ENCODE measurements around the gene FOXP1. TPM values are rescaled to one million over a fixed set of nuclear protein-coding genes. Genes with fewer than 3 reads are reported as not detected.
A peak's percentile ranks its signal among the peaks of the same experiment; 100 is the strongest.

FOXP1 gene
- total RNA-seq, 1 donor = 195 TPM

DNA sequence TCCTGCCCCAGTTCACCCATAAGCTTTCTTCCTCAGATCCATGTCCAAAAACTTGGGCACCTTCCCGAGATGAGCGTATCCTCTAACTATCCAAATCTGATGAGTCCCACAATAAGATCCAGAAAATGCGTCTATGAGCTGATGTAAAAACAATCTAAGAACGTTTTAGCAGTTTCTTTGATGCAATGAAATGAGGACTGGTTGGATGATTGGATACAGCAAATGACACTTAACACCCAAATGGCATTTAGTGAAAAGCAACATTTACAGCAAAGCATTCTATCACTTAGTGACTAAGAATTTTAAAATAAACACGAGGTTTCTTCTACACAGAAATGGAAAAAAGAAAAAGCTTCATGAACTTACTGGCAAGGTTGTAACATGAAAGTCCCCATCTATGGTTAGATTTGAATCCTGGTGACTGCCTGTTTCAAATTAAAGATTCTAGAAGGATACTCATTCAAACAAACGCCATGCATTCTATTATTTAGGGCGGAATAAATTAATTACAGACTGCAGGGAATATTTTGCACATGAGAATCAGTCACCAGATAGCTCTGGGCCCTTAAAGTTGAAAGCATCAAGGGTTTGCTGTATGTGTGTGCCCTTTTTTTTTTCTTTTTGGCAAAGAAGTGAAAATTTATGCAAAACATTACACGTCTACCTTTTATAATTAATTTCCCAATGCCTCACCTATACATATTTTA is 598.6 kb downstream of the FOXP1 start:
- Histone ChIP-seq H3K79me2 (ENCODE audit: insufficient read depth, low read length) (peaks cover 67% of the 10 kb centered on the region), H3K27me3 (ENCODE audit: insufficient read depth, low read length) (no peaks in the 10 kb centered on the region), H3K27ac (ENCODE audit: low read depth, low read length) (peak overlapping the region; percentile 96), H3K4me1 (ENCODE audit: insufficient read depth, low read length) (peaks cover 59% of the 10 kb centered on the region), H3K36me3 (ENCODE audit: insufficient read depth, low read length) (peaks cover 65% of the 10 kb centered on the region), H4K20me1 (ENCODE audit: insufficient read depth, low read length) (no peaks in the 10 kb centered on the region), H3K4me2 (ENCODE audit: insufficient read depth, low read length) (no peak overlapping the region), H3K4me3 (ENCODE audit: insufficient read depth, low read length) (no peak overlapping the region), H3K9me3 (ENCODE audit: low read depth, low read length) (no peaks in the 10 kb centered on the region), H2AFZ (ENCODE audit: low read length) (no peak overlapping the region)
- TF ChIP-seq, protein P1, sequence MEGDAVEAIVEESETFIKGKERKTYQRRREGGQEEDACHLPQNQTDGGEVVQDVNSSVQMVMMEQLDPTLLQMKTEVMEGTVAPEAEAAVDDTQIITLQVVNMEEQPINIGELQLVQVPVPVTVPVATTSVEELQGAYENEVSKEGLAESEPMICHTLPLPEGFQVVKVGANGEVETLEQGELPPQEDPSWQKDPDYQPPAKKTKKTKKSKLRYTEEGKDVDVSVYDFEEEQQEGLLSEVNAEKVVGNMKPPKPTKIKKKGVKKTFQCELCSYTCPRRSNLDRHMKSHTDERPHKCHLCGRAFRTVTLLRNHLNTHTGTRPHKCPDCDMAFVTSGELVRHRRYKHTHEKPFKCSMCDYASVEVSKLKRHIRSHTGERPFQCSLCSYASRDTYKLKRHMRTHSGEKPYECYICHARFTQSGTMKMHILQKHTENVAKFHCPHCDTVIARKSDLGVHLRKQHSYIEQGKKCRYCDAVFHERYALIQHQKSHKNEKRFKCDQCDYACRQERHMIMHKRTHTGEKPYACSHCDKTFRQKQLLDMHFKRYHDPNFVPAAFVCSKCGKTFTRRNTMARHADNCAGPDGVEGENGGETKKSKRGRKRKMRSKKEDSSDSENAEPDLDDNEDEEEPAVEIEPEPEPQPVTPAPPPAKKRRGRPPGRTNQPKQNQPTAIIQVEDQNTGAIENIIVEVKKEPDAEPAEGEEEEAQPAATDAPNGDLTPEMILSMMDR (IDR thresholded peaks at IDR 0.05; ENCODE audit: extremely low read depth, low read depth, low read length) = no peak
- DNase-seq (ENCODE audit: insufficient read length, low spot score, missing footprints) = no peak

- Histone ChIP-seq H3K27me3 (ENCODE audit: insufficient read depth, low read length) (no peaks in the 10 kb centered on the region), H4K20me1 (ENCODE audit: insufficient read depth, low read length) (no peaks in the 10 kb centered on the region), H3K79me2 (ENCODE audit: insufficient read depth, low read length) (peaks cover 69% of the 10 kb centered on the region), H3K4me1 (ENCODE audit: insufficient read depth, low read length) (peaks cover 42% of the 10 kb centered on the region), H3K4me2 (ENCODE audit: insufficient read depth, low read length) (peak overlapping the region; percentile 75), H3K27ac (ENCODE audit: low read depth, low read length) (peak overlapping the region; percentile 96), H3K4me3 (ENCODE audit: insufficient read depth, low read length) (peak overlapping the region; percentile 41), H3K36me3 (ENCODE audit: insufficient read depth, low read length) (peaks cover 71% of the 10 kb centered on the region), H3K9me3 (ENCODE audit: low read depth, low read length) (no peaks in the 10 kb centered on the region), H2AFZ (ENCODE audit: low read length) (peak overlapping the region; percentile 39)
- TF ChIP-seq, protein P1 (IDR thresholded peaks at IDR 0.05; ENCODE audit: extremely low read depth, low read depth, low read length) = no peak
- peak; percentile 57 for DNase-seq (ENCODE audit: insufficient read length, low spot score, missing footprints)
These were observed 600.8 kb downstream of the FOXP1 start for GRCh38 chr3:70982700-70983140.

GRCh38 chr3:70982284-70982683 is 601.2 kb downstream of the FOXP1 start:
- Histone ChIP-seq H3K36me3 (ENCODE audit: insufficient read depth, low read length) (peaks cover 71% of the 10 kb centered on the region), H3K4me3 (ENCODE audit: insufficient read depth, low read length) (no peak overlapping the region), H2AFZ (ENCODE audit: low read length) (no peak overlapping the region), H3K79me2 (ENCODE audit: insufficient read depth, low read length) (peaks cover 69% of the 10 kb centered on the region), H4K20me1 (ENCODE audit: insufficient read depth, low read length) (no peaks in the 10 kb centered on the region), H3K4me1 (ENCODE audit: insufficient read depth, low read length) (peaks cover 42% of the 10 kb centered on the region), H3K27ac (ENCODE audit: low read depth, low read length) (peak overlapping the region; percentile 96), H3K4me2 (ENCODE audit: insufficient read depth, low read length) (peak overlapping the region; percentile 75), H3K9me3 (ENCODE audit: low read depth, low read length) (no peaks in the 10 kb centered on the region), H3K27me3 (ENCODE audit: insufficient read depth, low read length) (no peaks in the 10 kb centered on the region)
- DNase-seq (ENCODE audit: insufficient read length, low spot score, missing footprints) = no peak
- TF ChIP-seq, protein P1 (IDR thresholded peaks at IDR 0.05; ENCODE audit: extremely low read depth, low read depth, low read length) = no peak

DNA sequence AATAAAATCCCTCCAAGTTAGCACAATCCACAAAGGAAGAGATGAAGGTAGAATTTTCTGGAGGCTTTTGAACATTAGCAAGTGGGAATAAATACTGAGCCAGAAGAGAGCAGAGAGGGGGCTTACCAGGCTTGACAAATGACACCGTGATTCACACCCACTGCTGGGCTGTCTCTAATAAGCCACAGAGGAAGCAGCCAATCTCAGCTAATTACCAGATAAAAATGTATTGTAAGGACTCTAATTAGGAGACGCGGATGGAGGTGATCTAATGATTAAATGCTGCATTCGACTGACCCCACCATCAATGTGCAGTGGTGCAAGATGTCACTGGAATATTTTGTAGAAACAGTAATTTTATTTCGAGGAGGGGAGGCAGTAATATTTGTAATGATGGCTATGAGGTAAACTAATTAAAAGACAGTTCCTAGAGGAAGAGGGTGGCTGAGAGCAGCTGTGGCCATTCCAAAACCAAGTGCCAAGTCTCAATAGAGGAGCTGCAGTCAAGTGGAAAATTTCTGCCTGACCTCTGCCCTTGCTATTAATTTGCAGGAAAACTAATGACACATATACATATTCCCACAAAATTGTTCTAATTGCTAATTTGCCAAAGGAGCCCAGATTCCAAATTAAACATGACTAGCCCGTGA is 602.2 kb downstream of the FOXP1 start:
- TF ChIP-seq, protein P1 (IDR thresholded peaks at IDR 0.05; ENCODE audit: extremely low read depth, low read depth, low read length) = no peak
- no peaks in the 10 kb centered on the region for H3K27me3 ChIP-seq (ENCODE audit: insufficient read depth, low read length)

More for the DNA sequence above, 602.2 kb downstream of the FOXP1 start:
- Histone ChIP-seq H3K36me3 (ENCODE audit: insufficient read depth, low read length) (peaks cover 71% of the 10 kb centered on the region), H3K4me2 (ENCODE audit: insufficient read depth, low read length) (no peak overlapping the region), H4K20me1 (ENCODE audit: insufficient read depth, low read length) (no peaks in the 10 kb centered on the region), H3K79me2 (ENCODE audit: insufficient read depth, low read length) (peaks cover 62% of the 10 kb centered on the region), H2AFZ (ENCODE audit: low read length) (no peak overlapping the region), H3K4me3 (ENCODE audit: insufficient read depth, low read length) (no peak overlapping the region), H3K27ac (ENCODE audit: low read depth, low read length) (peak overlapping the region; percentile 96), H3K4me1 (ENCODE audit: insufficient read depth, low read length) (peaks cover 42% of the 10 kb centered on the region), H3K9me3 (ENCODE audit: low read depth, low read length) (no peaks in the 10 kb centered on the region)
- no peak for DNase-seq (ENCODE audit: insufficient read length, low spot score, missing footprints)
